SK-N-SH (cell line): Measurements from ENCODE around the gene SND1. TPM values are rescaled to one million over a fixed set of nuclear protein-coding genes. Genes with fewer than 3 reads are reported as not detected.

Experiments
- CTCF ChIA-PET: fragments of 300-600, 350-600 bp; formaldehyde crosslinking; extraction: SDS; loops from one replicate; lab custom pipeline; 2021; lab: Yijun Ruan, JAX
- POLR2A ChIA-PET: fragments of 350-600 bp; sonication (Branson Sonifier 250); formaldehyde crosslinking; extraction: SDS; loops from one replicate; lab custom pipeline; 2020; ENCODE audit warnings: antibody characterized with exemption, inconsistent platforms; lab: Yijun Ruan, JAX
- DNase-seq: peaks from one replicate; pipeline ENCODE4 v3.0.0; 2012
- H2AFZ ChIP-seq: fragments of 200-600 bp; sonication (generic); 2 replicates; pipeline ENCODE4 v1.8.1; 2016; ENCODE audit warnings: antibody characterized with exemption, mild to moderate bottlenecking, low read depth
- H3F3A ChIP-seq: fragments of 200-600 bp; sonication (generic); replicated peaks from 2 replicates; pipeline ENCODE3; 2016; ENCODE audit warnings: antibody characterized with exemption, mild to moderate bottlenecking; ENCODE audit not compliant: insufficient read depth
- H3K27ac ChIP-seq, 2 experiments: fragments of 200-500 bp in 1 of 2; fragments of 200-600 bp in 1 of 2; sonication (Bioruptor generic) in 1 of 2; sonication (generic), shearing (Covaris generic) in 1 of 2; 2 replicates each; pipeline versions ENCODE4 v1.5.1 to v1.6.1; 2014 to 2016; ENCODE audit warnings: low read depth in 2 of 2, inconsistent platforms in 1 of 2, low read length in 1 of 2, mild to moderate bottlenecking in 1 of 2, mixed read lengths in 1 of 2
- H3K27me3 ChIP-seq: fragments of 200-600 bp; sonication (generic), shearing (Covaris generic); 2 replicates; pipeline ENCODE4 v1.6.1; 2016; ENCODE audit warnings: mixed run types; ENCODE audit not compliant: insufficient read depth
- H3K36me3 ChIP-seq, 2 experiments: fragments of 200-500 bp in 1 of 2; fragments of 200-600 bp in 1 of 2; sonication (Bioruptor generic) in 1 of 2; sonication (generic) in 1 of 2; replicated peaks in 1 of 2; 2 replicates each; pipeline versions ENCODE3 to v1.5.1; 2014 to 2016; ENCODE audit warnings: low read length in 1 of 2, mild to moderate bottlenecking in 1 of 2; ENCODE audit not compliant: insufficient read depth in 2 of 2, control insufficient read depth in 1 of 2
- H3K4me1 ChIP-seq, 2 experiments: fragments of 200-500 bp in 1 of 2; fragments of 200-600 bp in 1 of 2; sonication (Bioruptor generic) in 1 of 2; sonication (generic), shearing (Covaris generic) in 1 of 2; 2 replicates each; pipeline versions ENCODE4 v1.5.1 to v1.6.1; 2014 to 2016; ENCODE audit warnings: low read depth in 1 of 2, low read length in 1 of 2, mixed run types in 1 of 2; ENCODE audit not compliant: insufficient read depth in 2 of 2, control insufficient read depth in 1 of 2
- H3K4me2 ChIP-seq: fragments of 200-600 bp; sonication (generic), shearing (Covaris generic); 2 replicates; pipeline ENCODE4 v1.6.1; 2017; ENCODE audit warnings: mixed run types
- H3K4me3 ChIP-seq, 2 experiments: fragments of 200-500 bp in 1 of 2; fragments of 200-600 bp in 1 of 2; sonication (Bioruptor generic) in 1 of 2; sonication (generic), shearing (Covaris generic) in 1 of 2; 2 replicates each; pipeline versions ENCODE4 v1.5.1 to v1.8.1; 2014 to 2016; ENCODE audit warnings: low read depth in 2 of 2, inconsistent platforms in 1 of 2, low read length in 1 of 2, mild to moderate bottlenecking in 1 of 2, mixed read lengths in 1 of 2, moderate library complexity in 1 of 2
- H3K79me2 ChIP-seq: fragments of 200-600 bp; sonication (generic); 2 replicates; pipeline ENCODE4 v1.8.1; 2017; ENCODE audit warnings: mild to moderate bottlenecking; ENCODE audit not compliant: insufficient read depth
- H3K9ac ChIP-seq: fragments of 200-600 bp; sonication (generic); 2 replicates; pipeline ENCODE4 v1.6.1; 2017; ENCODE audit warnings: mixed run types
- H3K9me2 ChIP-seq: fragments of 200-600 bp; sonication (generic); 2 replicates; pipeline ENCODE4 v1.6.1; 2017; ENCODE audit warnings: mixed run types
- H3K9me3 ChIP-seq: fragments of 200-600 bp; sonication (generic); 2 replicates; pipeline ENCODE4 v1.6.1; 2017; ENCODE audit warnings: mixed run types, mild to moderate bottlenecking, moderate library complexity
- H4K20me1 ChIP-seq: fragments of 200-600 bp; sonication (generic); 2 replicates; pipeline ENCODE4 v1.6.1; 2017; ENCODE audit warnings: mild to moderate bottlenecking, mixed run types; ENCODE audit not compliant: insufficient read depth
- EP300 ChIP-seq, 2 experiments: IDR thresholded peaks; 2 replicates each; pipeline versions ENCODE4 v1.4.0 to v1.6.1; 2012; ENCODE audit warnings: borderline replicate concordance in 1 of 2, low read depth in 1 of 2, low read length in 1 of 2
- FOXJ3 ChIP-seq: sonication (generic); formaldehyde crosslinking; IDR thresholded peaks from 2 replicates; pipeline ENCODE4 v1.5.1; 2020; ENCODE audit warnings: mild to moderate bottlenecking, missing genetic modification reagents
- FOXM1 ChIP-seq: IDR thresholded peaks from 2 replicates; pipeline ENCODE4 v1.4.0; 2012; ENCODE audit warnings: low read depth, mild to moderate bottlenecking
- GABPA ChIP-seq: IDR thresholded peaks from 2 replicates; pipeline ENCODE4 v1.4.0; 2012; ENCODE audit warnings: low read depth, mild to moderate bottlenecking
- MXI1 ChIP-seq: IDR thresholded peaks from 2 replicates; pipeline ENCODE4 v1.6.1; 2012; ENCODE audit warnings: mild to moderate bottlenecking, low read depth, low read length, improper control_type of control experiment
- NFIC ChIP-seq: IDR thresholded peaks from 2 replicates; pipeline ENCODE4 v1.4.0; 2012; ENCODE audit warnings: borderline replicate concordance
- RCOR1 ChIP-seq: fragments of 150-350 bp; IDR thresholded peaks from 2 replicates; pipeline ENCODE4 v1.6.1; 2017; ENCODE audit warnings: antibody characterized with exemption, low read length
- SIN3A ChIP-seq: IDR thresholded peaks from 2 replicates; pipeline ENCODE4 v1.6.1; 2012; ENCODE audit warnings: low read depth, mild to moderate bottlenecking, low read length, moderate library complexity, borderline replicate concordance
- TCF12 ChIP-seq: IDR thresholded peaks from 2 replicates; pipeline ENCODE4 v1.4.0; 2012
- TEAD4 ChIP-seq: IDR thresholded peaks from 2 replicates; pipeline ENCODE4 v1.4.0; 2012; ENCODE audit warnings: mild to moderate bottlenecking, borderline replicate concordance; ENCODE audit not compliant: insufficient read depth
- YY1 ChIP-seq: IDR thresholded peaks from 2 replicates; pipeline ENCODE4 v1.4.0; 2012; ENCODE audit warnings: low read depth, mild to moderate bottlenecking
- WGBS: methylation state at CpG from one replicate; pipeline ENCODE4 v1.1.6; 2017; ENCODE audit warnings: low lambda C conversion rate; 5-methylcytosine and 5-hydroxymethylcytosine counted together
- polyA plus RNA-seq, 3 experiments: library from polyadenylated mRNA; depleted of rRNA; stranded (reverse); fragments of >200 nt; gene quantifications; 2 replicates each; pipeline ENCODE4 v1.2.3, GENCODE V29; 2012
- TF ChIP-seq, protein P1 (sequence below): IDR thresholded peaks from 2 replicates; pipeline ENCODE4 v1.4.0; 2012; ENCODE audit warnings: low read depth, borderline replicate concordance
- TF ChIP-seq, protein P2 (sequence below): fragments of 150-350 bp; IDR thresholded peaks from 2 replicates; pipeline ENCODE4 v1.6.1; 2017; ENCODE audit warnings: antibody characterized with exemption, low read length, low read depth, borderline replicate concordance
- TF ChIP-seq, protein P3 (sequence below): fragments of 200-600 bp; sonication (generic); IDR thresholded peaks from 2 replicates; pipeline ENCODE4 v1.6.1; 2017; ENCODE audit warnings: antibody characterized with exemption, mild to moderate bottlenecking, moderate library complexity
- TF ChIP-seq, protein P4 (sequence below): IDR thresholded peaks from 2 replicates; pipeline ENCODE4; 2012
- TF ChIP-seq, protein P5 (sequence below): IDR thresholded peaks from 2 replicates; pipeline ENCODE4 v1.4.0; 2012; ENCODE audit warnings: low read depth, borderline replicate concordance
- TF ChIP-seq, protein P6 (sequence below): fragments of 150-350 bp; IDR thresholded peaks from 2 replicates; pipeline ENCODE4 v1.6.1; 2016; ENCODE audit warnings: mild to moderate bottlenecking, low read depth, low read length

Gene SND1
- polyA plus RNA-seq, 1 of the 3 experiments (the other 2 are of a cell fraction): 165 TPM

DNA sequence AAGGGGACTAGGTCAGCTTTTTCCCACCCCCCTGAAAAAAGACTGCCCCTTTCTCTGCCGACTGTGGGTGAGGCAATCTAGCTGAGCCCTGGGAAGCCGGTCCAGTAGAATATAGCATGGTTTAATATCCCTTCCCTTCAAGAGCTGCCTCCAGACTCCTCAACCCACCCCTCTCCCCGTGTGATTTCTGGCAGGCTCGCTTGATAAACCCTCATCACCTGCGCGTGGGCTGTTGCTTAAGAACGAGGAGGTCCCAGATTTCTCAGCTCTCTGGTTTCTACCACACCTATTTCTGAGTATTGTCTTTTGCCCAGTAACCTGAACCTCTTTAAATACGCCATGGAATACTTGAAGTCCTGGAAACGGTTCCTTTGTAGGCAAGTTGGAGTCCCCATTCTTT is 381.3 kb downstream of the SND1 start:
- Histone ChIP-seq H3K9ac (no peak overlapping the region), H3K4me1 (peaks cover 0 to 10% of the 10 kb centered on the region in 2 experiments; a peak in 2 of 4 replicates), H3F3A (no peaks in the 10 kb centered on the region), H3K4me2 (no peak overlapping the region), H3K27ac (no peak overlapping the region), H3K4me3 (no peak overlapping the region), H3K27me3 (no peaks in the 10 kb centered on the region), H3K9me3 (no peaks in the 10 kb centered on the region), H3K9me2 (no peaks in the 10 kb centered on the region), H3K79me2 (peaks cover 4% of the 10 kb centered on the region; the same call in 1 of the 2 replicates), H4K20me1 (peaks cover 85% of the 10 kb centered on the region), H3K36me3 (peaks cover 0 to 12% of the 10 kb centered on the region in 2 experiments), H2AFZ (no peak overlapping the region)
- 96% methylated on average over 9 of the region's 9 CpGs for WGBS
- ChIA-PET POLR2A (interaction anchor here (0.9 kb wide), 1 partner anchor 9 kb away, joined by 3 read pairs; no protein-coding TSS in a partner anchor), CTCF (interaction anchor here (0.7 to 8.7 kb wide), 13 partner anchors 8 to 324 kb away, joined by 3 to 165 read pairs (median 4); no protein-coding TSS in a partner anchor)
- no peak for DNase-seq
- no peak for TF ChIP-seq TCF12
- no peak for TF ChIP-seq TEAD4
- no peak for TF ChIP-seq FOXM1
- TF ChIP-seq, protein P1, sequence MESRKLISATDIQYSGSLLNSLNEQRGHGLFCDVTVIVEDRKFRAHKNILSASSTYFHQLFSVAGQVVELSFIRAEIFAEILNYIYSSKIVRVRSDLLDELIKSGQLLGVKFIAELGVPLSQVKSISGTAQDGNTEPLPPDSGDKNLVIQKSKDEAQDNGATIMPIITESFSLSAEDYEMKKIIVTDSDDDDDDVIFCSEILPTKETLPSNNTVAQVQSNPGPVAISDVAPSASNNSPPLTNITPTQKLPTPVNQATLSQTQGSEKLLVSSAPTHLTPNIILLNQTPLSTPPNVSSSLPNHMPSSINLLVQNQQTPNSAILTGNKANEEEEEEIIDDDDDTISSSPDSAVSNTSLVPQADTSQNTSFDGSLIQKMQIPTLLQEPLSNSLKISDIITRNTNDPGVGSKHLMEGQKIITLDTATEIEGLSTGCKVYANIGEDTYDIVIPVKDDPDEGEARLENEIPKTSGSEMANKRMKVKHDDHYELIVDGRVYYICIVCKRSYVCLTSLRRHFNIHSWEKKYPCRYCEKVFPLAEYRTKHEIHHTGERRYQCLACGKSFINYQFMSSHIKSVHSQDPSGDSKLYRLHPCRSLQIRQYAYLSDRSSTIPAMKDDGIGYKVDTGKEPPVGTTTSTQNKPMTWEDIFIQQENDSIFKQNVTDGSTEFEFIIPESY: no peak
- TF ChIP-seq, protein P2, sequence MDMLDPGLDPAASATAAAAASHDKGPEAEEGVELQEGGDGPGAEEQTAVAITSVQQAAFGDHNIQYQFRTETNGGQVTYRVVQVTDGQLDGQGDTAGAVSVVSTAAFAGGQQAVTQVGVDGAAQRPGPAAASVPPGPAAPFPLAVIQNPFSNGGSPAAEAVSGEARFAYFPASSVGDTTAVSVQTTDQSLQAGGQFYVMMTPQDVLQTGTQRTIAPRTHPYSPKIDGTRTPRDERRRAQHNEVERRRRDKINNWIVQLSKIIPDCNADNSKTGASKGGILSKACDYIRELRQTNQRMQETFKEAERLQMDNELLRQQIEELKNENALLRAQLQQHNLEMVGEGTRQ: no peak
- TF ChIP-seq GABPA: no peak
- TF ChIP-seq SIN3A: no peak
- TF ChIP-seq RCOR1: no peak
- no peak for TF ChIP-seq MXI1
- TF ChIP-seq EP300 (IDR thresholded peaks at IDR 0.05; ENCODE audit: borderline replicate concordance in 1 of 2, low read depth in 1 of 2, low read length in 1 of 2): no peak
- TF ChIP-seq FOXJ3: no peak
- TF ChIP-seq, protein P3, sequence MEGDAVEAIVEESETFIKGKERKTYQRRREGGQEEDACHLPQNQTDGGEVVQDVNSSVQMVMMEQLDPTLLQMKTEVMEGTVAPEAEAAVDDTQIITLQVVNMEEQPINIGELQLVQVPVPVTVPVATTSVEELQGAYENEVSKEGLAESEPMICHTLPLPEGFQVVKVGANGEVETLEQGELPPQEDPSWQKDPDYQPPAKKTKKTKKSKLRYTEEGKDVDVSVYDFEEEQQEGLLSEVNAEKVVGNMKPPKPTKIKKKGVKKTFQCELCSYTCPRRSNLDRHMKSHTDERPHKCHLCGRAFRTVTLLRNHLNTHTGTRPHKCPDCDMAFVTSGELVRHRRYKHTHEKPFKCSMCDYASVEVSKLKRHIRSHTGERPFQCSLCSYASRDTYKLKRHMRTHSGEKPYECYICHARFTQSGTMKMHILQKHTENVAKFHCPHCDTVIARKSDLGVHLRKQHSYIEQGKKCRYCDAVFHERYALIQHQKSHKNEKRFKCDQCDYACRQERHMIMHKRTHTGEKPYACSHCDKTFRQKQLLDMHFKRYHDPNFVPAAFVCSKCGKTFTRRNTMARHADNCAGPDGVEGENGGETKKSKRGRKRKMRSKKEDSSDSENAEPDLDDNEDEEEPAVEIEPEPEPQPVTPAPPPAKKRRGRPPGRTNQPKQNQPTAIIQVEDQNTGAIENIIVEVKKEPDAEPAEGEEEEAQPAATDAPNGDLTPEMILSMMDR: no peak
- no peak for TF ChIP-seq NFIC

DNA sequence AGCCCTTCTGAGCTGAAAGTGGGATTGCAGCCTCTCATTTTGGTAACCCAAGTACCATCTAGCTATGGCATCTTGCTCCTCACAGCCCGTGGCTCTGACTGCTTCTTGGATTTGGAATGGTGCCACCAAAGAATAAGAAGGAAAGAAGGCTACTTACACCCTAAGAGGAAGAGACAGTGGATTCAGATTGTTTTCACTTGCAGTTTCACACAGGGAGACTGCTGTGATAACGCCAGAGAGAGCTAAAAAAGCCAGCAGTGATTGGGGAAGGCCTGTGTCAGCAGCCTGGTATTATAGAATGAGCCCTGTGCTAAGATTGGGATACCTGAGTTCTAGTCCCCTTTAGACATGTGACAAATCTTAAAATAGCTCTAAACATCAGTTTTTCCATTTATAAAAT is 382.8 kb downstream of the SND1 start:
- no peaks in the 10 kb centered on the region for H3K36me3 ChIP-seq
- no peak overlapping the region for H3K27ac ChIP-seq
- TF ChIP-seq FOXJ3 (no peak), FOXM1 (no peak), TEAD4 (no peak), YY1 (no peak), GABPA (no peak)
- TF ChIP-seq, protein P4, sequence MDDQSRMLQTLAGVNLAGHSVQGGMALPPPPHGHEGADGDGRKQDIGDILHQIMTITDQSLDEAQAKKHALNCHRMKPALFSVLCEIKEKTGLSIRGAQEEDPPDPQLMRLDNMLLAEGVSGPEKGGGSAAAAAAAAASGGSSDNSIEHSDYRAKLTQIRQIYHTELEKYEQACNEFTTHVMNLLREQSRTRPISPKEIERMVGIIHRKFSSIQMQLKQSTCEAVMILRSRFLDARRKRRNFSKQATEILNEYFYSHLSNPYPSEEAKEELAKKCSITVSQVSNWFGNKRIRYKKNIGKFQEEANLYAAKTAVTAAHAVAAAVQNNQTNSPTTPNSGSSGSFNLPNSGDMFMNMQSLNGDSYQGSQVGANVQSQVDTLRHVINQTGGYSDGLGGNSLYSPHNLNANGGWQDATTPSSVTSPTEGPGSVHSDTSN: no peak
- TF ChIP-seq, protein P5, sequence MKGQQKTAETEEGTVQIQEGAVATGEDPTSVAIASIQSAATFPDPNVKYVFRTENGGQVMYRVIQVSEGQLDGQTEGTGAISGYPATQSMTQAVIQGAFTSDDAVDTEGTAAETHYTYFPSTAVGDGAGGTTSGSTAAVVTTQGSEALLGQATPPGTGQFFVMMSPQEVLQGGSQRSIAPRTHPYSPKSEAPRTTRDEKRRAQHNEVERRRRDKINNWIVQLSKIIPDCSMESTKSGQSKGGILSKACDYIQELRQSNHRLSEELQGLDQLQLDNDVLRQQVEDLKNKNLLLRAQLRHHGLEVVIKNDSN: no peak
- TF ChIP-seq, protein P6, sequence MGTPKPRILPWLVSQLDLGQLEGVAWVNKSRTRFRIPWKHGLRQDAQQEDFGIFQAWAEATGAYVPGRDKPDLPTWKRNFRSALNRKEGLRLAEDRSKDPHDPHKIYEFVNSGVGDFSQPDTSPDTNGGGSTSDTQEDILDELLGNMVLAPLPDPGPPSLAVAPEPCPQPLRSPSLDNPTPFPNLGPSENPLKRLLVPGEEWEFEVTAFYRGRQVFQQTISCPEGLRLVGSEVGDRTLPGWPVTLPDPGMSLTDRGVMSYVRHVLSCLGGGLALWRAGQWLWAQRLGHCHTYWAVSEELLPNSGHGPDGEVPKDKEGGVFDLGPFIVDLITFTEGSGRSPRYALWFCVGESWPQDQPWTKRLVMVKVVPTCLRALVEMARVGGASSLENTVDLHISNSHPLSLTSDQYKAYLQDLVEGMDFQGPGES: no peak
- 93% methylated on average over 2 of the region's 2 CpGs for WGBS
- H3K4me2 ChIP-seq: no peak overlapping the region
- peaks cover 81% of the 10 kb centered on the region for H4K20me1 ChIP-seq
- ChIA-PET POLR2A (interaction anchor here (1.7 kb wide), 1 partner anchor 175 kb away, joined by 3 read pairs; no protein-coding TSS in a partner anchor), CTCF (interaction anchor here (0.6 to 8.7 kb wide), 41 partner anchors 8 to 380 kb away, joined by 3 to 165 read pairs (median 4); no protein-coding TSS in a partner anchor)
- H2AFZ ChIP-seq: no peak overlapping the region
- no peaks in the 10 kb centered on the region for H3K9me2 ChIP-seq
- H3K79me2 ChIP-seq: no peaks in the 10 kb centered on the region; the same call in 1 of the 2 replicates
- peaks cover 0 to 10% of the 10 kb centered on the region in 2 experiments; a peak in 2 of 4 replicates for H3K4me1 ChIP-seq
- no peak overlapping the region for H3K4me3 ChIP-seq
- no peaks in the 10 kb centered on the region for H3K9me3 ChIP-seq
- DNase-seq: no peak
- H3F3A ChIP-seq: no peaks in the 10 kb centered on the region
- H3K27me3 ChIP-seq: no peaks in the 10 kb centered on the region
- no peak overlapping the region for H3K9ac ChIP-seq
